A673 (cell line): ENCODE measurements around the gene ATP10B. TPM values are rescaled to one million over a fixed set of nuclear protein-coding genes. Genes with fewer than 3 reads are reported as not detected.

Experiments used
- BruUV-seq: library from RNA; stranded (reverse); fragments of 400-500 nt; replicated peaks from 2 replicates; lab custom pipeline; 2021; lab: Mats Ljungman, UMichigan
- CTCF ChIA-PET: fragments of 300-600 bp; sonication (Branson Sonifier 250); formaldehyde crosslinking; loops from one replicate; lab custom pipeline; 2022; ENCODE audit warnings: antibody characterized with exemption; lab: Charles Lee
- POLR2A ChIA-PET: fragments of 300-600 bp; sonication (Branson Sonifier 250); formaldehyde crosslinking; loops from one replicate; lab custom pipeline; 2022; ENCODE audit warnings: antibody characterized with exemption; ENCODE audit not compliant: low non-redundant PET; lab: Charles Lee
- DNase-seq: peaks from one replicate; pipeline ENCODE4 v3.0.0-alpha.2; 2015; ENCODE audit warnings: low spot score
- H3K27ac ChIP-seq: fragments of 200-600 bp; sonication (generic); 2 replicates; pipeline ENCODE4 v1.5.1; 2016; ENCODE audit warnings: mixed run types, low read depth, mild to moderate bottlenecking, mixed read lengths, antibody characterized with exemption, low read length; ENCODE audit not compliant: poor library complexity, severe bottlenecking
- H3K27me3 ChIP-seq: fragments of 200-600 bp; sonication (generic); replicated peaks from 2 replicates; pipeline ENCODE4 v1.6.1; 2017; ENCODE audit warnings: mixed run types, low read depth, mild to moderate bottlenecking, mixed read lengths, antibody characterized with exemption, low read length; ENCODE audit not compliant: insufficient read depth, poor library complexity
- H3K36me3 ChIP-seq: fragments of 200-600 bp; sonication (generic); 2 replicates; pipeline ENCODE4 v1.6.1; 2016; ENCODE audit warnings: mixed run types, mild to moderate bottlenecking, mixed read lengths, antibody characterized with exemption, low read length; ENCODE audit not compliant: insufficient read depth, poor library complexity, severe bottlenecking
- H3K4me1 ChIP-seq: fragments of 200-600 bp; sonication (generic); 2 replicates; pipeline ENCODE4 v1.6.1; 2017; ENCODE audit warnings: mixed run types, mild to moderate bottlenecking, mixed read lengths, antibody characterized with exemption, low read length; ENCODE audit not compliant: insufficient read depth, poor library complexity, severe bottlenecking
- H3K4me3 ChIP-seq: fragments of 200-600 bp; sonication (generic); 2 replicates; pipeline ENCODE4 v1.5.1; 2016; ENCODE audit warnings: low read depth, mixed run types, mild to moderate bottlenecking, mixed read lengths, low read length; ENCODE audit not compliant: poor library complexity, severe bottlenecking
- H3K9me3 ChIP-seq: fragments of 200-600 bp; sonication (generic); 2 replicates; pipeline ENCODE4 v1.6.1; 2016; ENCODE audit warnings: mixed run types, low read depth, mild to moderate bottlenecking, mixed read lengths, antibody characterized with exemption, low read length; ENCODE audit not compliant: poor library complexity, severe bottlenecking
- EZH2 ChIP-seq: fragments of 200-600 bp; sonication (generic); IDR thresholded peaks from 2 replicates; pipeline ENCODE4 v1.6.1; 2017; ENCODE audit warnings: borderline replicate concordance, low read depth, mild to moderate bottlenecking, mixed read lengths, antibody characterized with exemption, low read length; ENCODE audit not compliant: poor library complexity, severe bottlenecking
- intact Hi-C: fragments of 100-400 bp; cut with micrococcal nuclease; formaldehyde crosslinking; loops from one replicate; pipeline ENCODE4 v1.10.0; 2022; ENCODE audit not compliant: unreplicated experiment
- total RNA-seq: library from RNA; stranded (reverse); gene quantifications from 2 replicates; pipeline ENCODE4 v1.2.3, GENCODE V29; 2021
- TF ChIP-seq, protein P1 (sequence below): fragments of 300-800, 200-600 bp; sonication (generic); conservative IDR thresholded peaks from 2 replicates; pipeline ENCODE4 v1.5.1; 2017; ENCODE audit warnings: low read depth, mild to moderate bottlenecking, antibody characterized with exemption, low read length, moderate library complexity, mixed read lengths

Gene ATP10B
- total RNA-seq, 1 experiment from 2014 or later = not detected

DNA sequence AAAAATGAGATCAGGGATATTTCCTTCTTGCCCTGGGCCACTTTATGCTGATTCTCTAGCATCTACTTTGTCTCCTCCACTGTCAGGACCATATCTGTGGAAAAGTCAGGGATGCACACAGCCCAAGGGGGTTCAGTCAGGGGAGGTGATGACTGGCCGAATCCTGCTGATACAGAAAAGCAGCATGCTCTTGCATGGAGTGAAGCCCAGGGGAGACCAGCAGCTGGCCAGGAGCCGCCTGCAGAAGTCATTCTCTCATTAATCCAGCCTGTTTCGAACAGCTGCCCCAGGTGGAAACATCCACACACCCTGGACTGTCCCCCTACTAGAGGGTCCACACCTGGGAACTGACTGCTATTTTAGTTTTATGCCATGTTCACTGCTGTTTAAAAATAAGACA, 177.1 kb downstream of the ATP10B start:
- intact Hi-C loops = no loop called here

DNA sequence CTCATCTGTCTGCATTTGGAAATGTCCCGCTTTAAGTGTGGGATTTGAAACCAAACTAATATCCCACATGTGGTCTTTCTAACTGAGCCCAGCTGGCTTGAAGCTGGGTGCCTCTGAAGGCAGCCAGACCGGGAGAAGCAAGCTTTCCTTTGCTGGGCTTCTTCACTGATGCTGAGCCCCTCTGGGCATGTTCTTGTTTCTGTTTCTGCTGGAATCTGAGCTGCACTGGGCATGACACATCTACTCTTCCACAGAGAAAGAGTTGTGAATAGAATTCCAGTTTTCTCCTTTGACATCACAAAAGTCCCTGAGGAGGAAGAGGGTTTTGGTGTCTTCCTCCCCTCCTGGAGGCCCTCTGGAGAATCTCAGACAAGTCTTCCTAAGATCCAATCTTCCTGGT, 179.5 kb downstream of the ATP10B start:
- Histone ChIP-seq H3K36me3 (no peaks in the 10 kb centered on the region), H3K27me3 (peaks cover 34% of the 10 kb centered on the region), H3K9me3 (no peaks in the 10 kb centered on the region), H3K4me3 (no peak overlapping the region), H3K4me1 (no peaks in the 10 kb centered on the region), H3K27ac (no peak overlapping the region)
- BruUV-seq = no TSS peak
- intact Hi-C loops = no loop called here
- CTCF ChIA-PET = no interaction called here
- no peak for TF ChIP-seq EZH2
- no peak for DNase-seq
- POLR2A ChIA-PET = no interaction called here

More for the DNA sequence above, 177.1 kb downstream of the ATP10B start:
- Histone ChIP-seq H3K4me3 (no peak overlapping the region), H3K27me3 (peaks cover 34% of the 10 kb centered on the region), H3K27ac (no peak overlapping the region), H3K9me3 (no peaks in the 10 kb centered on the region), H3K36me3 (no peaks in the 10 kb centered on the region), H3K4me1 (no peaks in the 10 kb centered on the region)
- TF ChIP-seq EZH2 = no peak
- TF ChIP-seq, protein P1, sequence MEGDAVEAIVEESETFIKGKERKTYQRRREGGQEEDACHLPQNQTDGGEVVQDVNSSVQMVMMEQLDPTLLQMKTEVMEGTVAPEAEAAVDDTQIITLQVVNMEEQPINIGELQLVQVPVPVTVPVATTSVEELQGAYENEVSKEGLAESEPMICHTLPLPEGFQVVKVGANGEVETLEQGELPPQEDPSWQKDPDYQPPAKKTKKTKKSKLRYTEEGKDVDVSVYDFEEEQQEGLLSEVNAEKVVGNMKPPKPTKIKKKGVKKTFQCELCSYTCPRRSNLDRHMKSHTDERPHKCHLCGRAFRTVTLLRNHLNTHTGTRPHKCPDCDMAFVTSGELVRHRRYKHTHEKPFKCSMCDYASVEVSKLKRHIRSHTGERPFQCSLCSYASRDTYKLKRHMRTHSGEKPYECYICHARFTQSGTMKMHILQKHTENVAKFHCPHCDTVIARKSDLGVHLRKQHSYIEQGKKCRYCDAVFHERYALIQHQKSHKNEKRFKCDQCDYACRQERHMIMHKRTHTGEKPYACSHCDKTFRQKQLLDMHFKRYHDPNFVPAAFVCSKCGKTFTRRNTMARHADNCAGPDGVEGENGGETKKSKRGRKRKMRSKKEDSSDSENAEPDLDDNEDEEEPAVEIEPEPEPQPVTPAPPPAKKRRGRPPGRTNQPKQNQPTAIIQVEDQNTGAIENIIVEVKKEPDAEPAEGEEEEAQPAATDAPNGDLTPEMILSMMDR = no peak
- POLR2A ChIA-PET = no interaction called here
- no peak for DNase-seq
- CTCF ChIA-PET = interaction anchor here (0.6 kb wide), 1 partner anchor 446 kb away, joined by 3 read pairs; no protein-coding TSS in a partner anchor
- no TSS peak for BruUV-seq

GRCh38 chr5:160668356-160668755, 183.7 kb downstream of the ATP10B start:
- Histone ChIP-seq H3K4me3 (no peak overlapping the region), H3K4me1 (no peaks in the 10 kb centered on the region), H3K36me3 (no peaks in the 10 kb centered on the region), H3K27ac (no peak overlapping the region), H3K27me3 (peaks cover 41% of the 10 kb centered on the region), H3K9me3 (no peaks in the 10 kb centered on the region)
- intact Hi-C loops = no loop called here
- no TSS peak for BruUV-seq
- TF ChIP-seq EZH2 = no peak
- TF ChIP-seq, protein P1 = no peak
- POLR2A ChIA-PET = no interaction called here
- CTCF ChIA-PET = no interaction called here
- no peak for DNase-seq

- POLR2A ChIA-PET = no interaction called here
- intact Hi-C loops = no loop called here
- TF ChIP-seq EZH2 = no peak
- TF ChIP-seq, protein P1 = no peak
- Histone ChIP-seq H3K27me3 (peaks cover 34% of the 10 kb centered on the region), H3K36me3 (no peaks in the 10 kb centered on the region), H3K9me3 (no peaks in the 10 kb centered on the region), H3K27ac (no peak overlapping the region), H3K4me3 (no peak overlapping the region), H3K4me1 (no peaks in the 10 kb centered on the region)
- no TSS peak for BruUV-seq
- CTCF ChIA-PET = no interaction called here
- DNase-seq = no peak
Observed at GRCh38 chr5:160667160-160667559, 184.9 kb downstream of the ATP10B start.
